Activated CD4-positive, alpha-beta T cell treated with anti-CD3 and anti-CD28 coated beads for 36 hours (primary cell): ENCODE results near the gene LRBA. TPM values are rescaled to one million over a fixed set of nuclear protein-coding genes. Genes with fewer than 3 reads are reported as not detected.

Source experiments
- ATAC-seq: fragments of 200-7000 bp; cut with Tn5 transposase; one replicate; pipeline ENCODE4 v1.10.0; 2021; ENCODE audit warnings: mild to moderate bottlenecking, moderate library complexity
- CTCF ChIA-PET: fragments of 350-600 bp; sonication (Branson Sonifier 250); formaldehyde crosslinking; loops from one replicate; lab custom pipeline; 2021; ENCODE audit warnings: antibody characterized with exemption; lab: Charles Lee
- POLR2A ChIA-PET: fragments of 350-600 bp; sonication (Branson Sonifier 250); formaldehyde crosslinking; loops from one replicate; lab custom pipeline; 2021; ENCODE audit warnings: antibody characterized with exemption, inconsistent platforms; lab: Charles Lee
- DNase-seq: peaks from one replicate; pipeline ENCODE4 v3.0.0-alpha.2; 2020
- H3K27ac Mint-ChIP-seq: one replicate; pipeline ENCODE4 v1.8.0; 2021; ENCODE audit warnings: mixed read lengths
- H3K27me3 Mint-ChIP-seq: one replicate; pipeline ENCODE4 v1.8.0; 2021; ENCODE audit warnings: mixed read lengths
- H3K36me3 Mint-ChIP-seq: one replicate; pipeline ENCODE4 v1.8.0; 2021; ENCODE audit warnings: low read depth, mixed read lengths
- H3K4me1 Mint-ChIP-seq: one replicate; pipeline ENCODE4 v1.8.0; 2021; ENCODE audit warnings: mixed read lengths
- H3K4me3 Mint-ChIP-seq: one replicate; pipeline ENCODE4 v1.8.0; 2021; ENCODE audit warnings: mild to moderate bottlenecking, moderate library complexity, mixed read lengths
- H3K9me3 Mint-ChIP-seq: one replicate; pipeline ENCODE4 v1.8.0; 2021; ENCODE audit warnings: low read depth, mixed read lengths
- intact Hi-C, 2 experiments: fragments of 100-400 bp; cut with DNase I in 1 of 2; cut with micrococcal nuclease in 1 of 2; formaldehyde crosslinking; loops; one replicate each; pipeline versions ENCODE4 v1.14.2 to v1.15.1; 2022 to 2024; cut with DNase I, micrococcal nuclease
- total RNA-seq, 2 experiments: library from RNA; stranded (reverse); gene quantifications; one replicate each; pipeline ENCODE4 v1.2.3, GENCODE V29; 2021

Gene LRBA
- total RNA-seq, 2 experiments from 2014 or later: 56.6 to 59.2 TPM

DNA sequence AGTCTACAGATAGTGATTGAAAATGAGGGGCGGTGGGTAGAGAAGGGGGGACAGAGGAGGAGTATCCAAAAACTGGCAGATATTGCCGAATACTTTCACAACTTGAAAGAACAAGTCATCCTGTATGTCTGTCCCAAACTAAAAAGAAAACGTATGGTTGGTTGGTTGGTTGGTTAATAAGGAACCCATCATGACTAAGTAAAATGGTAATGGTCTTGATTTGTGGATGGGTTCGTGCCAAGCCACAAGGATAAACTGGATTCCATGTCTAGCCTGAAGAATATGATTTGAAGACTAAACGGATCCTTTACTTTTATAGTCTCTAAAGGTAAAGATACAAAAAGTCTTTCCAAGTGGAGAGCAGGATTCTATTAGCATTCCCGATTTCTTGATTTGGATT is 728.4 kb downstream of the LRBA start:
- H3K27me3 Mint-ChIP-seq: no peaks in the 10 kb centered on the region
- H3K36me3 Mint-ChIP-seq: peaks cover 31% of the 10 kb centered on the region
- H3K9me3 Mint-ChIP-seq: no peaks in the 10 kb centered on the region
- no peak overlapping the region for H3K4me3 Mint-ChIP-seq
- ATAC-seq (no peak), DNase-seq (no peak)
- no peak overlapping the region for H3K27ac Mint-ChIP-seq
- intact Hi-C loops: no loop called here
- CTCF ChIA-PET: no interaction called here
- POLR2A ChIA-PET: no interaction called here
- H3K4me1 Mint-ChIP-seq: peaks cover 9% of the 10 kb centered on the region

DNA sequence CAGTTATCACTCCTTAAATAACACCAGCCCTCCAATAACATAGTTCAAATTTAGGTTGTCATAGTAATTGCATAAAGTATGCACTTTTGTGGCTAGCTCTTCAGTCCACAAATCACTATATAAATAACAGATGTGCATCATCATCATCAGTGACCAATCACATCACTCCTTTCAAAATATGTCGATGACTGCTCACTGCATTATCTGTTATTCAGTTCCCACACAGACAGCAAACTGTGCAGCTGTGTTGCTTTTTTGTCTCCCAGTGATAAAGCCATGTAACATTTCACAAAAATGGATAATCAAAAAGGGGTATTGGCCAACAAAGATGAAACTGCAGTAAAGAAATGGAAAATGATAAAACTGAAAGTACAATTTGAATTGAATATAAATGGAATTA is 731.4 kb downstream of the LRBA start:
- no peaks in the 10 kb centered on the region for H3K9me3 Mint-ChIP-seq
- no peak overlapping the region for H3K27ac Mint-ChIP-seq
- DNase-seq (no peak), ATAC-seq (peak; percentile 33)
- CTCF ChIA-PET: interaction anchor here (0.7 kb wide), 1 partner anchor 88 kb away, joined by 3 read pairs; no protein-coding TSS in a partner anchor
- POLR2A ChIA-PET: no interaction called here
- no peak overlapping the region for H3K4me3 Mint-ChIP-seq
- no peaks in the 10 kb centered on the region for H3K27me3 Mint-ChIP-seq
- intact Hi-C loops: no loop called here
- peaks cover 59% of the 10 kb centered on the region for H3K36me3 Mint-ChIP-seq
- H3K4me1 Mint-ChIP-seq: no peaks in the 10 kb centered on the region

DNA sequence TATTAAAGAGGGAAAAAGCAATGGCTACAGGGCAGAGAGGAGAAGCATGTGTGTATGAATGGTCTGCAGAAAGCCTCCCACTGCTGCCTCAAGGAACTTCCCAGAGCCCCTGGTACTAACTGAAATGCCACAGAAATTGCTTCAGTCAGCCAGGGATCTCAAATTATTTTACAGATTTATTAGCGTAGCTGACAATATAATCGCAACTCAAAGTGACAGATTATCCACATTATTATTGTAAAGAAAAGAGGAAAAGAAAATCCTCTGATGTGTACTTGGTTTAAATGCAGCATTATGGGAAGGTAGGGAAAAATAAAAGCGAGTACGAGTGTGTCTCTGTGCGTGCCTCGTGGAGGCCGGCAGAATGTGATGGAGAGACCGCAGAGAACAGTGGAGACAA is 734.1 kb downstream of the LRBA start:
- no peaks in the 10 kb centered on the region for H3K27me3 Mint-ChIP-seq
- no peak for DNase-seq
- peaks cover 6% of the 10 kb centered on the region for H3K9me3 Mint-ChIP-seq
- POLR2A ChIA-PET: no interaction called here
- H3K4me3 Mint-ChIP-seq: no peak overlapping the region
- H3K36me3 Mint-ChIP-seq: peaks cover 81% of the 10 kb centered on the region
- no peaks in the 10 kb centered on the region for H3K4me1 Mint-ChIP-seq
- intact Hi-C loops: no loop called here
- CTCF ChIA-PET: interaction anchor here (0.7 kb wide), 1 partner anchor 13 kb away, joined by 3 read pairs; no protein-coding TSS in a partner anchor
- no peak overlapping the region for H3K27ac Mint-ChIP-seq
- no peak for ATAC-seq

DNA sequence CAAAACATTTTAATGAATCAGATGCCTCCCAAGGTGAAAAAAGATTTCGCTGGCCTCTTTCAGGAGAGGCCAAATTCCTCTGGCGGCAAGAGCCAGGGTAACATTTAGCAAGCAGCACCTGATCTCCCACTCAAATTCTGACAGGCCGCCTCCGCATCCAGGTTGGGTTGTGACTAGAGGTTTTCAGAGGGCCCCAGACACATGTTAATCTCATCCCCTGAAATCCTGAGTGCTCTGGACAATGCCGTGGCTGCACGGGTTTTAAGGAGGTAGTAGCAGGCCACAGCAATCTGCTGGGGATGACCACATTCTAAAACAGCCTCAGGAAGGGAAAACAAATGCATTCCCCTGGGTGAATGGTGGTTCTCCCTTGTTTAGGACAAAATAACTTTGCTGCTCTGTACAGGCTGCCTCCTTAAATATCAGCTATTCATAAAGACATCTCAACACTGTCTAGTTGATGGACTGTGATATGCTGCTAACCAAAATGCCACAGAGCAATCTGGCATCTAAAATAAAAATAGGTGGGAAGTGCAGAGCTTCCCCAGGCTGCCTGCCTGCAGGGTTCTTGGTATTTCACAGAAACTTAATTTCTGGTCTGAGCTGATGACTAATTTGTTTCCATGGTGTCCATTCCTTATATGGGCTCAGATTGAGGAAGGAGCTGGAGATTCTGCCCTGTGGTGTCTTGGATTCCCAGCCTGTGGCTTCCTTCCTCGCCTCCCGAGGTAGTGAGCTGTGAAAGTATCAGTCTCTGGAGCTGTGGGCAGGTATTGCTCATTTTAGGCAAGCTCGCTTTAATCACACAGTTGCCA is 734.8 kb downstream of the LRBA start:
- ChIA-PET CTCF (no interaction called here), POLR2A (no interaction called here)
- no peaks in the 10 kb centered on the region for H3K27me3 Mint-ChIP-seq
- H3K27ac Mint-ChIP-seq: no peak overlapping the region
- H3K4me1 Mint-ChIP-seq: no peaks in the 10 kb centered on the region
- no peak for DNase-seq
- intact Hi-C loops: no loop called here
- peaks cover 83% of the 10 kb centered on the region for H3K36me3 Mint-ChIP-seq
- ATAC-seq: no peak
- H3K4me3 Mint-ChIP-seq: no peak overlapping the region
- peaks cover 6% of the 10 kb centered on the region for H3K9me3 Mint-ChIP-seq

DNA sequence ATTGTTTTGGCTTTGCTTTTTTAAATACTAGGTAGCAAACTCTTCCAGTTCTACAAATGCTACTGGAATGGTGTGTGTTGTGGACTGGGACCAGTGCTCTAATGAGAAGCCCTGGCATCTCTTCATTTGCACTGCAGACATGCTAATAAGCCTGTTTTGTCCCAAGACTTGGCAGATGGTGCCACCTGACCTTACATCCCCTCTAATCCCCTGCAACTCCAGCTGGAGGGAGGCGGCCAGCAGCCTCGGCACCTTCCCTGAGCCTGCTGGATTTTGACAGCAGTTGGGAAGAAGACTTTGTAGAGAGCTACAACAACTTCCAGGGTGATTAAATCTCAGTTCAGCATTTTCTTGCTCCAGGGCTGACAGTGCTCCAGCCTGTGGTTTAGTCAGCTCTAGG is 736.9 kb downstream of the LRBA start:
- H3K4me3 Mint-ChIP-seq: no peak overlapping the region
- no peaks in the 10 kb centered on the region for H3K4me1 Mint-ChIP-seq
- no peak overlapping the region for H3K27ac Mint-ChIP-seq
- peaks cover 92% of the 10 kb centered on the region for H3K36me3 Mint-ChIP-seq
- DNase-seq (no peak), ATAC-seq (no peak)
- H3K9me3 Mint-ChIP-seq: peaks cover 6% of the 10 kb centered on the region
- no peaks in the 10 kb centered on the region for H3K27me3 Mint-ChIP-seq
- intact Hi-C loops: no loop called here
- ChIA-PET POLR2A (interaction anchor here (0.7 kb wide), 1 partner anchor 909 kb away, joined by 3 read pairs; no protein-coding TSS in a partner anchor), CTCF (no interaction called here)

DNA sequence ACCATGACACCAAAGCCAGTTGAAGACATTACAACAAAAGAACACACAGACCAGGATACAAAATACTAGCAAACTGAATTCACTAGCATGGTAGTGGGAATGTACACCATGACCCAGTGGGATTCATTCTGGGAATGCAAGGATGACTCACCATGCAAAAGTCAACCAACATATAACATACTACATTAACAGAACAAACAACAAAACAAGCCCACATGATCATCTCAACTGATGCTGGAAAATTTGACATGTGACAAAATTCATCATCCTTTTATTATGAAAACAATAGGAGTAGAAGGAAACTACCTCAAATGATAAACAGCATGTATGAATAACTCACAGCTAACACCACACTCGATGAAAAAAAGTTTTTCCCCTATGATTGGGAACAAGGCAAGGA is 746.6 kb downstream of the LRBA start:
- H3K27ac Mint-ChIP-seq: peak overlapping the region; percentile 37
- POLR2A ChIA-PET: no interaction called here
- ATAC-seq: no peak

DNA sequence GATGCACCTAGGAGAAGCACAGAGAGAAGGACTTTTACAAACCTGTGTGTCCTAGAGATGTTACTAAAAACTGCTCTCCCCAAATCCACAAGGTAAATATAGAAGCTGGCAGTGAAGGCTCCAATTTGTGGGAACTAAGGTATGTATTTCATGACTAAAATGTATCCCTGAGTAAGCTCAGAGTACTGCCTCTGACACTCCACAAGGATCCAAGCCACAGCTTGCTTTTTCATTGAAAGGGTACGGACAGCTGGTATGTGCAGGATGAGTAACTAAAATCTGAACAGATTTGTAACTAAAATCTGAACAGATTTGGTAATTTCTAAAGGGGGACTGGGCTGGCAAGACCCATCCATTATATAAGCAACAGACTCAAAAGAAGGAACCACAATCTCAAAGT is 749.3 kb downstream of the LRBA start:
- Mint-ChIP-seq H3K4me3 (no peak overlapping the region), H3K27ac (no peak overlapping the region), H3K27me3 (no peaks in the 10 kb centered on the region), H3K9me3 (no peaks in the 10 kb centered on the region), H3K4me1 (no peaks in the 10 kb centered on the region), H3K36me3 (peaks cover 25% of the 10 kb centered on the region)
- ATAC-seq (no peak), DNase-seq (no peak)
- intact Hi-C loops: no loop called here
- ChIA-PET CTCF (interaction anchor here (0.6 kb wide), 1 partner anchor 27 kb away, joined by 5 read pairs; no protein-coding TSS in a partner anchor), POLR2A (no interaction called here)

More for the DNA sequence above, 746.6 kb downstream of the LRBA start:
- Mint-ChIP-seq H3K36me3 (peaks cover 38% of the 10 kb centered on the region), H3K9me3 (no peaks in the 10 kb centered on the region), H3K27me3 (no peaks in the 10 kb centered on the region), H3K4me3 (no peak overlapping the region), H3K4me1 (no peaks in the 10 kb centered on the region)
- CTCF ChIA-PET: no interaction called here
- no peak for DNase-seq
- intact Hi-C loops: no loop called here

DNA sequence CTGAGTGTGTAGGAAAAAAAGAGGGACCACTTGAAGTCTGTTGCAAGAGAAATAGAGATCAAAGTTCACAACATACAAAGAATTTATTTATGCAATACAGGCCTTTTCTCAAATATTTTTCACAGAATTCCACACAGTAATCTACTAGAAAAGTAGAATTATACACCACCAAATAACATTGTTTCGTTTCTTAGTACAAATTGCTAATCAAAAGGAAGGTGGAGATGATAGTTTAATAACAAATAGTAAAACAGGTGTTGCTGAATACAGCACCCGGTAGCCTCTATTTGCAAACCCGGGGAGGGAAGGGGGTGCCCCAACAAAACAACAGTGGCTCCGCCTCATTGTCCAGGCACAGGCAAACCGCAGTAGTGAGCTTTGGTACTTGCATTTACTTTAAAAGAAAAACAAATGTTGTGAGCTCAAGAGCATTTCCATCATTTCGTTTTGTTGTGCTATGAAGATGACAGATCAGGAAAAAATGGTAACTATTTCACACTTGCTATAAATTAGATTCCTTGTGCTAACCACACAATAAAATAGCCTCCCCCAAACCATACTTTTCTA is 750.4 kb downstream of the LRBA start:
- Mint-ChIP-seq H3K4me3 (no peak overlapping the region), H3K27ac (no peak overlapping the region), H3K4me1 (no peaks in the 10 kb centered on the region), H3K9me3 (no peaks in the 10 kb centered on the region), H3K36me3 (peaks cover 22% of the 10 kb centered on the region), H3K27me3 (no peaks in the 10 kb centered on the region)
- POLR2A ChIA-PET: no interaction called here
- CTCF ChIA-PET: interaction anchor here (1.9 kb wide), 1 partner anchor 21 kb away, joined by 11 read pairs; no protein-coding TSS in a partner anchor
- no peak for DNase-seq
- ATAC-seq: no peak
- intact Hi-C loops: no loop called here

DNA sequence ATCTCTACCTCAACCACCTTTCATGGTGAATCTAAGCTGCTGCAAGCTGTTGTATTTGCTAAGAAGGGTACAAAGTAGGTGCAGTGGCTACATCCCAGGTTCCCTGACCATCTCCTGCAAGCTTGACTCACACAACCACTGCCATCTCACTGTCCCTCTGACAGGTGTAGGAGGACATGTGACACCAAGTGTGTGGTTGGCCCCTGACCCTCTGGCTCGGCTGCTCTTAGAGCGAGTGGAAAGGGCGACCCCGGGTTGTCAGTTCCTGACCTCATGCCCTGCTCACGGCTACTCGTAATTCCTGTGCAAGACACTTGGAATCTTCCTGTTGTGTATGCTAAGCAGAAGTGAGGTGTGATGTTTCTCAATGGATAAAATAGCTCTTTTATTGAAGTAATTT is 752.5 kb downstream of the LRBA start:
- Mint-ChIP-seq H3K9me3 (no peaks in the 10 kb centered on the region), H3K36me3 (peaks cover 16% of the 10 kb centered on the region), H3K27ac (no peak overlapping the region), H3K27me3 (no peaks in the 10 kb centered on the region), H3K4me3 (no peak overlapping the region), H3K4me1 (no peaks in the 10 kb centered on the region)
- DNase-seq (no peak), ATAC-seq (no peak)
- intact Hi-C loops: no loop called here
- ChIA-PET CTCF (no interaction called here), POLR2A (no interaction called here)

DNA sequence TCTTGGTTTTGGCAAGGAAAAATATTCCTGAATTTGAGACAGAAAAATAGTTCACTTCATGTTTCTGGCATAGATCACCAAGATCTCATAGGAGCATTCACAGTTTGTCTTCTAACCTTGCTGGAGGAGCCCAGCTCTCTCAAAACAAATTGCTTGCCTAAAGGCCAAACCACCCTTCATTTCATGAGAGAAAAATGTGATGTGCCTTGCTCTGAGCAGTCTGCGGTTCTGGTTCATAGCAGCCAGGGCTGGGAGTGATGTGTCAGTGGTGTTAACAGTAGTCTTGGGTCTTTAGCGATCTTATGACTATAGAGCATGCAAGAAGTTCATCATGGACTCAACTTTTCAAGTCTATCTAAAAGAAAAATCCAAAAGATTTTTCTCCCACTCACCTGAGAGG is 753.5 kb downstream of the LRBA start:
- no peak overlapping the region for H3K27ac Mint-ChIP-seq
- CTCF ChIA-PET: no interaction called here

DNA sequence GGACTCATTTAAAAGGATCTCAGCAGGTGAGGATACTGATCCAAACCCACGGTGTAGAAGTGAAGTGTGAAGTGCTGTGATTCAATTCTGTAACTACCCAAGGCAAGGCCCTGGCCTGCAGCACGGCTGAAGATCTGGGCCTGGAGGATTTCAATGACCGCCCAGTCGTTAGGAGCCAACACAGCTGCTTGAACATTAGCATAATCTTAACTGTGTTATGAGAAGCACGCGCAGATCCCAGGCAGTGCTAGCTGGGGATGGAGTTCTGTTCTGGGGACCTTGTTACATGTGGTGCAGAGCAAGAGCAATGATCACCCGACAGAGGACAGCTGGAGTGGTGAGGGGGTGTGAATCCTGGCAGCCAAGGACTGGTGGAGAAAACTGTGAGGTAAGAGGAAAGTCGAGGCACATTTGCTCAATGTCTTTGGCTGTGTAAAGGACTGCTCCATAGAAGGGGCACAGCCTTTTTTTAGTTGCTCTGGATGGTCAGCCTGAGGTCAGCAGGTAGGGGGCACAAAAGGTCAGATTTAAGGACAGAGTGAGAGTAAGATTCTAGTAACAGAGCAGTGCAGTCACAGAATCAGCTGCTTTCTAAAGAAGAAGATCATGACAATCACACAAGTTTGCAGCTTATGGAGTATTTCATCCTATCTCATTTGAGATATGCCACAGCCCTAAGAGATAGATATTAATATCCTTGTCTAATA is 755.1 kb downstream of the LRBA start:
- intact Hi-C loops: no loop called here
- ATAC-seq: no peak
- H3K9me3 Mint-ChIP-seq: no peaks in the 10 kb centered on the region
- no peak overlapping the region for H3K4me3 Mint-ChIP-seq
- POLR2A ChIA-PET: no interaction called here
- CTCF ChIA-PET: interaction anchor here (0.6 to 1.0 kb wide), 2 partner anchors 17 to 107 kb away, joined by 3 to 7 read pairs; no protein-coding TSS in a partner anchor
- H3K36me3 Mint-ChIP-seq: peaks cover 7% of the 10 kb centered on the region
- no peak for DNase-seq
- H3K4me1 Mint-ChIP-seq: no peaks in the 10 kb centered on the region
- no peak overlapping the region for H3K27ac Mint-ChIP-seq
- no peaks in the 10 kb centered on the region for H3K27me3 Mint-ChIP-seq

More for the DNA sequence above, 753.5 kb downstream of the LRBA start:
- POLR2A ChIA-PET: no interaction called here
- Mint-ChIP-seq H3K36me3 (peaks cover 15% of the 10 kb centered on the region), H3K9me3 (no peaks in the 10 kb centered on the region), H3K4me1 (no peaks in the 10 kb centered on the region), H3K4me3 (no peak overlapping the region), H3K27me3 (no peaks in the 10 kb centered on the region)
- ATAC-seq: no peak
- DNase-seq: no peak
- intact Hi-C loops: no loop called here
